Panc1 (cell line): ENCODE data around the gene HHAT. TPM values are rescaled to one million over a fixed set of nuclear protein-coding genes. Genes with fewer than 3 reads are reported as not detected.

Source experiments
- ATAC-seq: fragments of 200-7000 bp; cut with Tn5 transposase; 2 replicates; pipeline ENCODE4 v1.9.1; 2020; ENCODE audit warnings: mild to moderate bottlenecking, moderate library complexity
- BruUV-seq: library from RNA; stranded (reverse); fragments of 400-500 nt; replicated peaks from 2 replicates; lab custom pipeline; 2021; lab: Mats Ljungman, UMichigan
- CTCF ChIA-PET: fragments of 300-600 bp; sonication (Branson Sonifier 250); formaldehyde crosslinking; loops from one replicate; lab custom pipeline; 2022; ENCODE audit warnings: antibody characterized with exemption; lab: Charles Lee
- POLR2A ChIA-PET: fragments of 300-600 bp; sonication (Branson Sonifier 250); formaldehyde crosslinking; loops from one replicate; lab custom pipeline; 2022; ENCODE audit warnings: antibody characterized with exemption; lab: Charles Lee
- DNase-seq: peaks from one replicate; pipeline ENCODE4 v3.0.0-alpha.2; 2010; ENCODE audit warnings: low read depth, low spot score
- H3K27ac ChIP-seq: 2 replicates; pipeline ENCODE4 v1.5.1; 2011; ENCODE audit warnings: mild to moderate bottlenecking, low read length, inconsistent platforms
- H3K27me3 ChIP-seq: fragments of 200-500 bp; sonication (Bioruptor generic); 2 replicates; pipeline ENCODE4 v1.6.0; 2014; ENCODE audit warnings: low read length, inconsistent platforms; ENCODE audit not compliant: control insufficient read depth, insufficient read depth
- H3K36me3 ChIP-seq: fragments of 200-500 bp; sonication (Bioruptor generic); 2 replicates; pipeline ENCODE4 v1.5.1; 2014; ENCODE audit warnings: inconsistent platforms, mild to moderate bottlenecking, low read length, moderate library complexity; ENCODE audit not compliant: control insufficient read depth, insufficient read depth
- H3K4me1 ChIP-seq: 2 replicates; pipeline ENCODE4 v1.5.1; 2011; ENCODE audit warnings: inconsistent platforms, mild to moderate bottlenecking, low read length, moderate library complexity; ENCODE audit not compliant: control insufficient read depth, insufficient read depth
- H3K4me3 ChIP-seq, 2 experiments: 2 replicates each; pipeline ENCODE4 v1.5.1; 2011 to 2012; ENCODE audit warnings: low read depth in 2 of 2, low read length in 2 of 2, mild to moderate bottlenecking in 2 of 2, inconsistent platforms in 1 of 2, moderate library complexity in 1 of 2
- H3K9me3 ChIP-seq: fragments of 200-500 bp; sonication (Bioruptor generic); 2 replicates; pipeline ENCODE4 v1.5.1; 2014; ENCODE audit warnings: low read depth, mild to moderate bottlenecking, inconsistent platforms, low read length, moderate library complexity; ENCODE audit not compliant: control insufficient read depth, insufficient read depth
- POLR2AphosphoS5 ChIP-seq: IDR thresholded peaks from 2 replicates; pipeline ENCODE4 v1.6.1; 2012; ENCODE audit warnings: mild to moderate bottlenecking, low read depth, low read length, moderate library complexity
- SIN3A ChIP-seq: IDR thresholded peaks from 2 replicates; pipeline ENCODE4 v1.6.1; 2012; ENCODE audit warnings: low read depth, mild to moderate bottlenecking, low read length, moderate library complexity, borderline replicate concordance; ENCODE audit not compliant: insufficient read depth
- TCF7L2 ChIP-seq: IDR thresholded peaks from 2 replicates; pipeline ENCODE4 v1.6.1; 2011; ENCODE audit warnings: mild to moderate bottlenecking, low read depth, low read length, inconsistent platforms
- in situ Hi-C: cut with HindIII; loops from 2 replicates; pipeline ENCODE4 v1.10.0; 2016; ENCODE audit warnings: low sequenced_read_pairs, low pct_unique_long_range_greater_than_20kb
- intact Hi-C: fragments of 100-400 bp; cut with micrococcal nuclease; formaldehyde crosslinking; loops from one replicate; pipeline ENCODE4 v1.10.0; 2022; ENCODE audit not compliant: unreplicated experiment
- total RNA-seq: library from RNA; stranded (reverse); gene quantifications from one replicate; pipeline ENCODE4 v1.2.1, GENCODE V29; 2021; ENCODE audit not compliant: unreplicated experiment
- TF ChIP-seq, protein P1 (sequence below), 2 experiments: IDR thresholded peaks; 2 replicates each; pipeline ENCODE4 v1.6.1; 2011 to 2012; ENCODE audit warnings: low read depth in 2 of 2, control low read depth in 1 of 2, low read length in 1 of 2, mild to moderate bottlenecking in 1 of 2, moderate library complexity in 1 of 2; ENCODE audit not compliant: insufficient read depth in 1 of 2
- TF ChIP-seq, protein P2 (sequence below): fragments of 450-650 bp; IDR thresholded peaks from 2 replicates; pipeline ENCODE4 v1.5.1; 2017; ENCODE audit warnings: mild to moderate bottlenecking

The HHAT gene
- total RNA-seq, 1 experiment from 2014 or later: 2.3 TPM

DNA sequence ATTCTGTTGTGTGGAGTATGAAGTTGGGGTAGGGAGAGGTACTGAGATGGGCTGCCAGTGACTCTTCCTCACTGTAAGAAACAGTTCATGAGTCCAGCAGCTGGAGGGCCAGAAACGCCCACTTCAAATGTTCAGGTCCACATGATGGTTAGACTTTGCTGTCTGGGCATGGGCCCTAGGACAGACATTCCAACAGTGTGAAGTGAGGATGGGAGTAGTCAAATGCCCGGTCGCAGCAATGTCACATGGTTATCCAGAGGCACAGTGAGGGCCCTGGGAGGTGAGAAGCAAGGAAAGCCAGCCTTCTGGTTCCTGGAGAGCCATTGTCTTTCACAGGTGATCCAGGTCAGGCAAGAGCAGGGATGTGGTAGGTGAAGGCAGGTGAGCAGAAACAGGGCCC is 304.4 kb downstream of the HHAT start:
- Histone ChIP-seq H3K36me3 (no peaks in the 10 kb centered on the region), H3K27me3 (no peaks in the 10 kb centered on the region), H3K4me1 (no peaks in the 10 kb centered on the region), H3K4me3 (no peak overlapping the region), H3K9me3 (no peaks in the 10 kb centered on the region), H3K27ac (no peak overlapping the region)
- ChIA-PET CTCF (no interaction called here), POLR2A (no interaction called here)
- no peak for TF ChIP-seq TCF7L2
- TF ChIP-seq SIN3A: no peak
- ATAC-seq (no peak), DNase-seq (no peak)
- intact Hi-C loops: no loop called here
- in situ Hi-C loops: no loop called here
- BruUV-seq: no TSS peak

- Histone ChIP-seq H3K27me3 (no peaks in the 10 kb centered on the region), H3K4me1 (no peaks in the 10 kb centered on the region), H3K27ac (no peak overlapping the region), H3K36me3 (no peaks in the 10 kb centered on the region), H3K9me3 (no peaks in the 10 kb centered on the region), H3K4me3 (no peak overlapping the region)
- no peak for TF ChIP-seq POLR2AphosphoS5
- ChIA-PET CTCF (no interaction called here), POLR2A (no interaction called here)
- in situ Hi-C loops: no loop called here
- DNase-seq (no peak), ATAC-seq (no peak)
- intact Hi-C loops: no loop called here
- no TSS peak for BruUV-seq
These were observed 304.9 kb downstream of the HHAT start for GRCh38 chr1:210633636-210634035.

- no peaks in the 10 kb centered on the region for H3K4me1 ChIP-seq
- TF ChIP-seq, protein P1, sequence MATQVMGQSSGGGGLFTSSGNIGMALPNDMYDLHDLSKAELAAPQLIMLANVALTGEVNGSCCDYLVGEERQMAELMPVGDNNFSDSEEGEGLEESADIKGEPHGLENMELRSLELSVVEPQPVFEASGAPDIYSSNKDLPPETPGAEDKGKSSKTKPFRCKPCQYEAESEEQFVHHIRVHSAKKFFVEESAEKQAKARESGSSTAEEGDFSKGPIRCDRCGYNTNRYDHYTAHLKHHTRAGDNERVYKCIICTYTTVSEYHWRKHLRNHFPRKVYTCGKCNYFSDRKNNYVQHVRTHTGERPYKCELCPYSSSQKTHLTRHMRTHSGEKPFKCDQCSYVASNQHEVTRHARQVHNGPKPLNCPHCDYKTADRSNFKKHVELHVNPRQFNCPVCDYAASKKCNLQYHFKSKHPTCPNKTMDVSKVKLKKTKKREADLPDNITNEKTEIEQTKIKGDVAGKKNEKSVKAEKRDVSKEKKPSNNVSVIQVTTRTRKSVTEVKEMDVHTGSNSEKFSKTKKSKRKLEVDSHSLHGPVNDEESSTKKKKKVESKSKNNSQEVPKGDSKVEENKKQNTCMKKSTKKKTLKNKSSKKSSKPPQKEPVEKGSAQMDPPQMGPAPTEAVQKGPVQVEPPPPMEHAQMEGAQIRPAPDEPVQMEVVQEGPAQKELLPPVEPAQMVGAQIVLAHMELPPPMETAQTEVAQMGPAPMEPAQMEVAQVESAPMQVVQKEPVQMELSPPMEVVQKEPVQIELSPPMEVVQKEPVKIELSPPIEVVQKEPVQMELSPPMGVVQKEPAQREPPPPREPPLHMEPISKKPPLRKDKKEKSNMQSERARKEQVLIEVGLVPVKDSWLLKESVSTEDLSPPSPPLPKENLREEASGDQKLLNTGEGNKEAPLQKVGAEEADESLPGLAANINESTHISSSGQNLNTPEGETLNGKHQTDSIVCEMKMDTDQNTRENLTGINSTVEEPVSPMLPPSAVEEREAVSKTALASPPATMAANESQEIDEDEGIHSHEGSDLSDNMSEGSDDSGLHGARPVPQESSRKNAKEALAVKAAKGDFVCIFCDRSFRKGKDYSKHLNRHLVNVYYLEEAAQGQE (IDR thresholded peaks at IDR 0.05; ENCODE audit: insufficient read depth in 1 of 2, low read depth in 2 of 2, low read length in 1 of 2): no peak
- no peak for TF ChIP-seq TCF7L2
- TF ChIP-seq, protein P2, sequence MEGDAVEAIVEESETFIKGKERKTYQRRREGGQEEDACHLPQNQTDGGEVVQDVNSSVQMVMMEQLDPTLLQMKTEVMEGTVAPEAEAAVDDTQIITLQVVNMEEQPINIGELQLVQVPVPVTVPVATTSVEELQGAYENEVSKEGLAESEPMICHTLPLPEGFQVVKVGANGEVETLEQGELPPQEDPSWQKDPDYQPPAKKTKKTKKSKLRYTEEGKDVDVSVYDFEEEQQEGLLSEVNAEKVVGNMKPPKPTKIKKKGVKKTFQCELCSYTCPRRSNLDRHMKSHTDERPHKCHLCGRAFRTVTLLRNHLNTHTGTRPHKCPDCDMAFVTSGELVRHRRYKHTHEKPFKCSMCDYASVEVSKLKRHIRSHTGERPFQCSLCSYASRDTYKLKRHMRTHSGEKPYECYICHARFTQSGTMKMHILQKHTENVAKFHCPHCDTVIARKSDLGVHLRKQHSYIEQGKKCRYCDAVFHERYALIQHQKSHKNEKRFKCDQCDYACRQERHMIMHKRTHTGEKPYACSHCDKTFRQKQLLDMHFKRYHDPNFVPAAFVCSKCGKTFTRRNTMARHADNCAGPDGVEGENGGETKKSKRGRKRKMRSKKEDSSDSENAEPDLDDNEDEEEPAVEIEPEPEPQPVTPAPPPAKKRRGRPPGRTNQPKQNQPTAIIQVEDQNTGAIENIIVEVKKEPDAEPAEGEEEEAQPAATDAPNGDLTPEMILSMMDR: no peak
- no peak for TF ChIP-seq SIN3A
- TF ChIP-seq POLR2AphosphoS5: no peak
- BruUV-seq: no TSS peak
- H3K27ac ChIP-seq: no peak overlapping the region
- ATAC-seq (no peak), DNase-seq (no peak)
- ChIA-PET CTCF (no interaction called here), POLR2A (no interaction called here)
- intact Hi-C loops: no loop called here
- in situ Hi-C loops: no loop called here
- H3K27me3 ChIP-seq: no peaks in the 10 kb centered on the region
- no peaks in the 10 kb centered on the region for H3K9me3 ChIP-seq
- no peaks in the 10 kb centered on the region for H3K36me3 ChIP-seq
- H3K4me3 ChIP-seq: no peak overlapping the region
These were observed 306.4 kb downstream of the HHAT start for GRCh38 chr1:210635108-210635507.
